Psoas muscle (tissue), 8 donors: ENCODE measurements around the gene ARHGEF3. TPM values are rescaled to one million over a fixed set of nuclear protein-coding genes. Genes with fewer than 3 reads are reported as not detected.

Source experiments
- ATAC-seq, 4 donors: fragments of 200-7000 bp; cut with Tn5 transposase; one replicate each; pipeline ENCODE4 v1.9.1; 2020; ENCODE audit warnings: moderate library complexity in 3 of 4, mild to moderate bottlenecking in 2 of 4
- DNase-seq, 2 donors: peaks; one replicate each; pipeline ENCODE4 v3.0.0-alpha.2; 2020
- H3K27ac ChIP-seq: fragments of 200-600 bp; one replicate; pipeline ENCODE4 v1.8.0; 2022
- H3K27me3 ChIP-seq, 3 donors: fragments of 200-600 bp in 1 of 3; one replicate each; pipeline versions ENCODE4 v1.6.1 to v1.8.0; 2013 to 2022; ENCODE audit warnings: low read length in 2 of 3, mild to moderate bottlenecking in 2 of 3, moderate library complexity in 1 of 3; ENCODE audit not compliant: insufficient read depth in 3 of 3
- H3K36me3 ChIP-seq, 2 donors: fragments of 200-600 bp in 1 of 2; one replicate each; pipeline versions ENCODE4 v1.6.1 to v1.8.0; 2013 to 2022; ENCODE audit warnings: low read depth in 1 of 2, mild to moderate bottlenecking in 1 of 2, moderate library complexity in 1 of 2; ENCODE audit not compliant: insufficient read depth in 1 of 2
- H3K4me1 ChIP-seq: fragments of 200-600 bp; one replicate; pipeline ENCODE4 v1.8.0; 2022
- H3K4me3 ChIP-seq: fragments of 200-600 bp; one replicate; pipeline ENCODE4 v1.8.0; 2022; ENCODE audit warnings: mild to moderate bottlenecking
- H3K9me3 ChIP-seq: fragments of 200-600 bp; one replicate; pipeline ENCODE4 v1.8.0; 2022
- CTCF ChIP-seq: fragments of 200-600 bp; IDR thresholded peaks from one replicate; pipeline ENCODE4 v1.8.0; 2022; ENCODE audit warnings: antibody characterized with exemption
- WGBS, 3 donors: extraction: QIAGEN DNeasy Blood & Tissue Kit; methylation state at CpG; one replicate each; pipeline versions ENCODE4 v1.1.6 to v1.1.7; 2013; 5-methylcytosine and 5-hydroxymethylcytosine counted together
- intact Hi-C, 2 donors: fragments of 100-400 bp; cut with DNase I; formaldehyde crosslinking; loops; one replicate each; pipeline versions ENCODE4 v1.11.0 to v1.14.2; 2022
- polyA plus RNA-seq, 3 donors: library from polyadenylated mRNA; stranded (reverse); fragments of 200-250 nt; gene quantifications; one replicate each; pipeline ENCODE4 v1.2.3, GENCODE V29; 2013
- total RNA-seq, 4 donors: library from RNA; stranded (reverse); fragmentation: NEBNext Ultra II Directional in 2 of 4; extraction: Animal tissue kit (Norgen Biotek cat#: 25700) in 2 of 4; gene quantifications; one replicate each; pipeline versions ENCODE4 v1.2.1 to v1.2.4, GENCODE V29; 2021 to 2023
- donor health status: healthy with polysubstance abuse.
- donor health status: DM: no; HTN: no; CAD: no; lungs with moderate emphysema.
- donor health status: Bipolar disorder and iron deficiency.
- donor health status: healthy.
- donor health status: DM: yes; HTN: yes; CAD: no.
- donor health status: DM: no; HTN: no; CAD: no.
- donor health status: DM: no; HTN: no; CAD: no.
- donor health status: DM: yes; HTN: yes; CAD: no.

ARHGEF3 gene
- total and polyA plus RNA-seq, 7 donors: 4.6 to 10.4 (median 6.3) TPM

GRCh38 chr3:56823421-56823926, 21.7 kb upstream of the ARHGEF3 start:
- intact Hi-C loops: loop anchor here in 1 of 2 donors (10.0 kb wide), 1 partner anchor 131 kb away; no protein-coding TSS in a partner anchor

GRCh38 chr3:56822501-56822900, 20.8 kb upstream of the ARHGEF3 start:
- 74 to 83% (median 75%) methylated on average over 7 of the region's 7 CpGs for WGBS, 3 donors
- no peak for TF ChIP-seq CTCF
- ATAC-seq: no peak
- Histone ChIP-seq H3K4me1 (no peaks in the 10 kb centered on the region), H3K27me3 (no peaks in the 10 kb centered on the region), H3K27ac (no peak overlapping the region), H3K36me3 (no peaks in the 10 kb centered on the region), H3K4me3 (no peak overlapping the region), H3K9me3 (no peaks in the 10 kb centered on the region)
- DNase-seq: no peak
- intact Hi-C loops: loop anchor here in 1 of 2 donors (10.0 kb wide), 1 partner anchor 132 kb away; no protein-coding TSS in a partner anchor

More at GRCh38 chr3:56823421-56823926, 21.7 kb upstream of the ARHGEF3 start:
- Histone ChIP-seq H3K4me1 (no peaks in the 10 kb centered on the region), H3K36me3 (no peaks in the 10 kb centered on the region), H3K27ac (no peak overlapping the region), H3K4me3 (no peak overlapping the region), H3K9me3 (no peaks in the 10 kb centered on the region), H3K27me3 (no peaks in the 10 kb centered on the region)
- DNase-seq (no peak), ATAC-seq (no peak)
- TF ChIP-seq CTCF: no peak

- no peak for TF ChIP-seq CTCF
- H3K4me3 ChIP-seq: no peak overlapping the region
- no peaks in the 10 kb centered on the region for H3K9me3 ChIP-seq
- H3K27ac ChIP-seq: no peak overlapping the region
- no peak for DNase-seq
- H3K27me3 ChIP-seq: no peaks in the 10 kb centered on the region
- H3K4me1 ChIP-seq: no peaks in the 10 kb centered on the region
- no peaks in the 10 kb centered on the region for H3K36me3 ChIP-seq
- WGBS, 3 donors: 84 to 94% (median 89%) methylated on average over 2 of the region's 2 CpGs
- intact Hi-C loops: no loop called here
- no peak for ATAC-seq
These were observed 17.5 kb upstream of the ARHGEF3 start for GRCh38 chr3:56819016-56819809.

GRCh38 chr3:56818156-56818985, 16.6 kb upstream of the ARHGEF3 start:
- Histone ChIP-seq H3K27ac (no peak overlapping the region), H3K27me3 (no peaks in the 10 kb centered on the region), H3K4me1 (peaks cover under 1% of the 10 kb centered on the region), H3K9me3 (no peaks in the 10 kb centered on the region), H3K4me3 (no peak overlapping the region), H3K36me3 (no peaks in the 10 kb centered on the region)
- DNase-seq (no peak), ATAC-seq (no peak)
- intact Hi-C loops: no loop called here
- TF ChIP-seq CTCF: no peak
- WGBS, 3 donors: 82 to 89% (median 88%) methylated on average over 6 of the region's 6 CpGs
